ENCODE measurements around the gene NISCH.

Gene NISCH

GRCh38 chr3:52504977-52505376 is 49.6 kb downstream of the NISCH start:
- no peak overlapping the region for H3K14ac ChIP-seq (ENCODE audit: low read length in 2 of 2)
- no peak overlapping the region for H3K4me2 ChIP-seq (ENCODE audit: low read length, poor library complexity, severe bottlenecking)

GRCh38 chr3:52506266-52506966 is 51.0 kb downstream of the NISCH start:
- Histone ChIP-seq H3K9ac (ENCODE audit: low read length) (no peak overlapping the region), H3K4me3 (ENCODE audit: insufficient read depth in 1 of 2, low read depth in 1 of 2, low read length in 2 of 2) (no peak overlapping the region), H2BK12ac (ENCODE audit: low read length in 2 of 2) (peak overlapping the region in 1 of 2 experiments; percentile 94), H2BK120ac (ENCODE audit: low read depth, low read length) (no peak overlapping the region), H4K91ac (ENCODE audit: low read length) (peak overlapping the region; percentile 68), H3K23ac (ENCODE audit: low read length in 2 of 2) (no peak overlapping the region), H2BK5ac (ENCODE audit: low read depth, low read length, poor library complexity, severe bottlenecking) (no peak overlapping the region), H2AK5ac (ENCODE audit: low read length, severe bottlenecking) (peak overlapping the region; percentile 24), H2AFZ (ENCODE audit: low read depth, low read length) (no peak overlapping the region), H3K4me1 (ENCODE audit: control insufficient read depth, insufficient read depth, low read depth, low read length) (peaks cover 14% of the 10 kb centered on the region), H3K79me1 (replicated peaks; ENCODE audit: low read length, poor library complexity, severe bottlenecking) (no peaks in the 10 kb centered on the region), H3K36me3 (ENCODE audit: control insufficient read depth in 1 of 2, insufficient read depth in 2 of 2, low read depth in 1 of 2, low read length in 2 of 2) (no peaks in the 10 kb centered on the region), H3K9me3 (ENCODE audit: control insufficient read depth, low read length) (no peaks in the 10 kb centered on the region), H3K27me3 (ENCODE audit: control insufficient read depth in 1 of 2, insufficient read depth in 1 of 2, low read length in 2 of 2) (peaks cover 7 to 35% of the 10 kb centered on the region in 2 experiments), H3K4ac (ENCODE audit: low read depth in 1 of 2, low read length in 2 of 2) (no peak overlapping the region), H4K8ac (ENCODE audit: low read length) (peak overlapping the region; percentile 9), H3K14ac (ENCODE audit: low read length in 2 of 2) (peak overlapping the region in 1 of 2 experiments; percentile 49), H2BK15ac (ENCODE audit: low read depth, poor library complexity, severe bottlenecking) (peak overlapping the region; percentile 74), H3K4me2 (ENCODE audit: low read length, poor library complexity, severe bottlenecking) (no peak overlapping the region), H3K18ac (ENCODE audit: low read depth in 1 of 2, low read length in 2 of 2) (peak overlapping the region; percentile 52 to 64), H3K27ac (ENCODE audit: low read length, poor library complexity, severe bottlenecking) (no peak overlapping the region)
- 87% methylated on average over 27 of the region's 27 CpGs for WGBS
- DNase-seq = no peak

More at GRCh38 chr3:52504977-52505376, 49.6 kb downstream of the NISCH start:
- Histone ChIP-seq H3K4me3 (ENCODE audit: insufficient read depth in 1 of 2, low read depth in 1 of 2, low read length in 2 of 2) (no peak overlapping the region), H2BK5ac (ENCODE audit: low read depth, low read length, poor library complexity, severe bottlenecking) (no peak overlapping the region), H4K8ac (ENCODE audit: low read length) (no peak overlapping the region), H2BK15ac (ENCODE audit: low read depth, poor library complexity, severe bottlenecking) (no peak overlapping the region), H3K18ac (ENCODE audit: low read depth in 1 of 2, low read length in 2 of 2) (no peak overlapping the region), H4K91ac (ENCODE audit: low read length) (no peak overlapping the region), H3K9me3 (ENCODE audit: control insufficient read depth, low read length) (no peaks in the 10 kb centered on the region), H3K27me3 (ENCODE audit: control insufficient read depth in 1 of 2, insufficient read depth in 1 of 2, low read length in 2 of 2) (peaks cover 0 to 20% of the 10 kb centered on the region in 2 experiments), H3K4ac (ENCODE audit: low read depth in 1 of 2, low read length in 2 of 2) (no peak overlapping the region), H2AK5ac (ENCODE audit: low read length, severe bottlenecking) (no peak overlapping the region), H2BK120ac (ENCODE audit: low read depth, low read length) (no peak overlapping the region), H3K4me1 (ENCODE audit: control insufficient read depth, insufficient read depth, low read depth, low read length) (peaks cover 14% of the 10 kb centered on the region), H3K27ac (ENCODE audit: low read length, poor library complexity, severe bottlenecking) (no peak overlapping the region), H3K36me3 (ENCODE audit: control insufficient read depth in 1 of 2, insufficient read depth in 2 of 2, low read depth in 1 of 2, low read length in 2 of 2) (no peaks in the 10 kb centered on the region), H2AFZ (ENCODE audit: low read depth, low read length) (no peak overlapping the region), H3K23ac (ENCODE audit: low read length in 2 of 2) (no peak overlapping the region), H3K9ac (ENCODE audit: low read length) (no peak overlapping the region), H3K79me1 (replicated peaks; ENCODE audit: low read length, poor library complexity, severe bottlenecking) (no peaks in the 10 kb centered on the region), H2BK12ac (ENCODE audit: low read length in 2 of 2) (no peak overlapping the region)
- WGBS = 83% methylated on average over 10 of the region's 10 CpGs
- no peak for DNase-seq

GRCh38 chr3:52507359-52507758 is 52.0 kb downstream of the NISCH start:
- no peak overlapping the region for H2BK120ac ChIP-seq (ENCODE audit: low read depth, low read length)
- WGBS = 31% methylated on average over 5 of the region's 5 CpGs

DNA sequence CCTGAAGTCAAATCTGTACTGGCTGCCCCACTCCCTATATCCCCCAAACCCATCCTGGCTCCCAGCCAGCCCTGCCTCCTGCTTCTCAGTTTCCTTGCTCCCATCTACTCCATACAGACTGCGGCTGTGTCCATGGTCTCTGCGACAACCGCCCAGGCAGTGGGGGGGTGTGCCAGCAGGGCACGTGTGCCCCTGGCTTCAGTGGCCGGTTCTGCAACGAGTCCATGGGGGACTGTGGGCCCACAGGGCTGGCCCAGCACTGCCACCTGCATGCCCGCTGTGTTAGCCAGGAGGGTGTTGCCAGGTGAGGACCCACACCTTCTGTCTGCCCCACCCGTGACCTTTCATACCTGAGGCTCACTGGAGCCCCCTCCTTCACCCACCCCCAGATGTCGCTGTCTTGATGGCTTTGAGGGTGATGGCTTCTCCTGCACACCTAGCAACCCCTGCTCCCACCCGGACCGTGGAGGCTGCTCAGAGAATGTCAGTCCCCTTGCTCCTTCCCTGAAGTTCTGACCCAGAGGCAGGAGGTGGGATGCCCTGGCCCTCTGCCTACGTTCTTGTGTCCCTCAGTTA is 54.4 kb downstream of the NISCH start:
- WGBS = 80% methylated on average over 12 of the region's 12 CpGs
- Histone ChIP-seq H4K8ac (ENCODE audit: low read length) (no peak overlapping the region), H3K4me3 (ENCODE audit: insufficient read depth in 1 of 2, low read depth in 1 of 2, low read length in 2 of 2) (no peak overlapping the region), H2AFZ (ENCODE audit: low read depth, low read length) (no peak overlapping the region), H4K91ac (ENCODE audit: low read length) (peak overlapping the region; percentile 16), H2BK12ac (ENCODE audit: low read length in 2 of 2) (no peak overlapping the region), H3K27ac (ENCODE audit: low read length, poor library complexity, severe bottlenecking) (no peak overlapping the region), H3K14ac (ENCODE audit: low read length in 2 of 2) (no peak overlapping the region), H3K23ac (ENCODE audit: low read length in 2 of 2) (no peak overlapping the region), H3K9ac (ENCODE audit: low read length) (no peak overlapping the region), H2BK120ac (ENCODE audit: low read depth, low read length) (no peak overlapping the region), H3K9me3 (ENCODE audit: control insufficient read depth, low read length) (no peaks in the 10 kb centered on the region), H2AK5ac (ENCODE audit: low read length, severe bottlenecking) (no peak overlapping the region), H3K27me3 (ENCODE audit: control insufficient read depth in 1 of 2, insufficient read depth in 1 of 2, low read length in 2 of 2) (peaks cover 15 to 54% of the 10 kb centered on the region in 2 experiments), H3K4me1 (ENCODE audit: control insufficient read depth, insufficient read depth, low read depth, low read length) (peaks cover 14% of the 10 kb centered on the region), H3K4me2 (ENCODE audit: low read length, poor library complexity, severe bottlenecking) (no peak overlapping the region), H2BK5ac (ENCODE audit: low read depth, low read length, poor library complexity, severe bottlenecking) (no peak overlapping the region), H3K79me1 (replicated peaks; ENCODE audit: low read length, poor library complexity, severe bottlenecking) (no peaks in the 10 kb centered on the region), H3K36me3 (ENCODE audit: control insufficient read depth in 1 of 2, insufficient read depth in 2 of 2, low read depth in 1 of 2, low read length in 2 of 2) (no peaks in the 10 kb centered on the region), H3K4ac (ENCODE audit: low read depth in 1 of 2, low read length in 2 of 2) (no peak overlapping the region), H2BK15ac (ENCODE audit: low read depth, poor library complexity, severe bottlenecking) (no peak overlapping the region), H3K18ac (ENCODE audit: low read depth in 1 of 2, low read length in 2 of 2) (no peak overlapping the region)
- no peak for DNase-seq

More at GRCh38 chr3:52507359-52507758, 52.0 kb downstream of the NISCH start:
- Histone ChIP-seq H2AFZ (ENCODE audit: low read depth, low read length) (no peak overlapping the region), H2BK5ac (ENCODE audit: low read depth, low read length, poor library complexity, severe bottlenecking) (no peak overlapping the region), H2BK15ac (ENCODE audit: low read depth, poor library complexity, severe bottlenecking) (no peak overlapping the region), H3K4me2 (ENCODE audit: low read length, poor library complexity, severe bottlenecking) (no peak overlapping the region), H3K36me3 (ENCODE audit: control insufficient read depth in 1 of 2, insufficient read depth in 2 of 2, low read depth in 1 of 2, low read length in 2 of 2) (no peaks in the 10 kb centered on the region), H4K91ac (ENCODE audit: low read length) (no peak overlapping the region), H3K18ac (ENCODE audit: low read depth in 1 of 2, low read length in 2 of 2) (no peak overlapping the region), H2BK12ac (ENCODE audit: low read length in 2 of 2) (no peak overlapping the region), H3K14ac (ENCODE audit: low read length in 2 of 2) (no peak overlapping the region), H3K79me1 (replicated peaks; ENCODE audit: low read length, poor library complexity, severe bottlenecking) (no peaks in the 10 kb centered on the region), H3K27ac (ENCODE audit: low read length, poor library complexity, severe bottlenecking) (no peak overlapping the region), H3K9me3 (ENCODE audit: control insufficient read depth, low read length) (no peaks in the 10 kb centered on the region), H3K23ac (ENCODE audit: low read length in 2 of 2) (no peak overlapping the region), H2AK5ac (ENCODE audit: low read length, severe bottlenecking) (no peak overlapping the region), H3K4me3 (ENCODE audit: insufficient read depth in 1 of 2, low read depth in 1 of 2, low read length in 2 of 2) (no peak overlapping the region), H3K4me1 (ENCODE audit: control insufficient read depth, insufficient read depth, low read depth, low read length) (peaks cover 14% of the 10 kb centered on the region), H3K4ac (ENCODE audit: low read depth in 1 of 2, low read length in 2 of 2) (no peak overlapping the region), H4K8ac (ENCODE audit: low read length) (no peak overlapping the region), H3K27me3 (ENCODE audit: control insufficient read depth in 1 of 2, insufficient read depth in 1 of 2, low read length in 2 of 2) (peaks cover 9 to 44% of the 10 kb centered on the region in 2 experiments), H3K9ac (ENCODE audit: low read length) (no peak overlapping the region)
- peak; percentile 84 for DNase-seq

Data from mesenchymal stem cell (in vitro differentiated cells and primary cell).